ENCODE results near the gene ESYT2. TPM values are rescaled to one million over a fixed set of nuclear protein-coding genes. Genes with fewer than 3 reads are reported as not detected.

The ESYT2 gene
- total and polyA plus RNA-seq, 9 of the 15 experiments (the other 6 are each of a cell fraction or from before 2014, with no cell fraction given): 5.8 to 86.9 (median 64.7) TPM

GRCh38 chr7:158740657-158741293, 88.5 kb downstream of the ESYT2 start (continued):
- TF ChIP-seq ZNF407 (IDR thresholded peaks at IDR 0.05; ENCODE audit: low read depth): no peak
- no peak for TF ChIP-seq ARID2 (IDR thresholded peaks at IDR 0.05)
- TF ChIP-seq ZBTB40 (IDR thresholded peaks at IDR 0.05): no peak
- no peak for TF ChIP-seq ZBTB40 (CRISPR knock-in tag; IDR thresholded peaks at IDR 0.05)
- TF ChIP-seq AFF4 (CRISPR knock-in tag; IDR thresholded peaks at IDR 0.05): 0 out of 2 replicates have a peak, but pooled peaks have one; percentile 36
- TF ChIP-seq ZNF316 (IDR thresholded peaks at IDR 0.05): no peak

Measured in K562 (cell line).